Natural killer cell (primary cell): ENCODE data around the gene TLE7. TPM values are rescaled to one million over a fixed set of nuclear protein-coding genes. Genes with fewer than 3 reads are reported as not detected.

Source experiments
- ATAC-seq, 3 donors: fragments of 150-1000 bp in 2 of 3; fragments of 200-7000 bp in 1 of 3; cut with Tn5 transposase; 1 replicate in 1 of 3; 2 replicates in 2 of 3; pipeline ENCODE4 v1.10.0; 2021; ENCODE audit warnings: mild to moderate bottlenecking in 2 of 3, moderate library complexity in 2 of 3
- DNase-seq, 2 donors: peaks; one replicate each; pipeline versions ENCODE4 v3.0.0 to v3.0.0-alpha.2; 2013 to 2021; ENCODE audit warnings: mixed read lengths in 1 of 2
- H3K27ac ChIP-seq: one replicate; pipeline ENCODE4 v1.5.1; 2013; ENCODE audit warnings: mild to moderate bottlenecking, low read length
- H3K27me3 ChIP-seq: one replicate; pipeline ENCODE4 v1.6.1; 2013; ENCODE audit warnings: low read length; ENCODE audit not compliant: control insufficient read depth, insufficient read depth
- H3K36me3 ChIP-seq: one replicate; pipeline ENCODE4 v1.6.1; 2013; ENCODE audit warnings: low read length; ENCODE audit not compliant: control insufficient read depth, insufficient read depth
- H3K4me1 ChIP-seq: one replicate; pipeline ENCODE4 v1.6.1; 2013; ENCODE audit warnings: low read length; ENCODE audit not compliant: control insufficient read depth, insufficient read depth
- H3K4me3 ChIP-seq: one replicate; pipeline ENCODE4 v1.5.1; 2013; ENCODE audit warnings: low read length
- H3K9me3 ChIP-seq: one replicate; pipeline ENCODE4 v1.6.1; 2013; ENCODE audit warnings: low read length; ENCODE audit not compliant: control insufficient read depth, insufficient read depth
- H3K27ac Mint-ChIP-seq, 2 donors: one replicate each; pipeline ENCODE4 v1.8.0; 2022; ENCODE audit warnings: mild to moderate bottlenecking in 2 of 2, mixed read lengths in 2 of 2, moderate library complexity in 1 of 2
- H3K27me3 Mint-ChIP-seq, 2 donors: one replicate each; pipeline ENCODE4 v1.8.0; 2022; ENCODE audit warnings: low read depth in 2 of 2, mixed read lengths in 2 of 2
- H3K36me3 Mint-ChIP-seq: one replicate; pipeline ENCODE4 v1.8.0; 2022; ENCODE audit warnings: mixed read lengths
- H3K4me1 Mint-ChIP-seq, 2 donors: one replicate each; pipeline ENCODE4 v1.8.0; 2022; ENCODE audit warnings: mixed read lengths in 2 of 2
- H3K4me3 Mint-ChIP-seq: one replicate; pipeline ENCODE4 v1.8.0; 2022; ENCODE audit warnings: mild to moderate bottlenecking, moderate library complexity, mixed read lengths
- H3K9me3 Mint-ChIP-seq, 2 donors: one replicate each; pipeline ENCODE4 v1.8.0; 2022; ENCODE audit warnings: mixed read lengths in 2 of 2
- CTCF ChIP-seq: fragments of 200-600 bp; IDR thresholded peaks from one replicate; pipeline ENCODE4 v1.8.0; 2022; ENCODE audit warnings: antibody characterized with exemption
- WGBS: methylation state at CpG from one replicate; pipeline ENCODE4 v1.1.7; 2013; ENCODE audit warnings: missing lambda C conversion rate; ENCODE audit not compliant: insufficient coverage; 5-methylcytosine and 5-hydroxymethylcytosine counted together
- intact Hi-C: fragments of 100-400 bp; cut with micrococcal nuclease; formaldehyde crosslinking; loops from one replicate; pipeline ENCODE4 v1.14.2; 2022
- total RNA-seq, 4 donors: library from RNA; stranded (reverse); fragments of 120-200 nt in 1 of 4; gene quantifications; one replicate each; pipeline versions ENCODE4 v1.2.3 to v1.2.4, GENCODE V29; 2013 to 2022

Gene TLE7
- not detected for total RNA-seq
- total RNA-seq (2013) = not detected

- 87% methylated on average over 13 of the region's 13 CpGs for WGBS
- Histone ChIP-seq H3K9me3 (peaks cover 32% of the 10 kb centered on the region), H3K36me3 (no peaks in the 10 kb centered on the region), H3K27me3 (no peaks in the 10 kb centered on the region), H3K4me1 (no peaks in the 10 kb centered on the region), H3K27ac (no peak within 1 kb of the TSS), H3K4me3 (no peak within 1 kb of the TSS)
- peaks cover 7 to 11% of the 10 kb centered on the region in 2 donors for H3K27me3 Mint-ChIP-seq
- H3K27ac Mint-ChIP-seq = no peak within 1 kb of the TSS
- no peaks in the 10 kb centered on the region for H3K36me3 Mint-ChIP-seq
- no peak for DNase-seq
- intact Hi-C loops = no loop called here
- no peak for TF ChIP-seq CTCF
- no peak within 1 kb of the TSS for H3K4me3 Mint-ChIP-seq
- no peak for ATAC-seq
- peaks cover 0 to 5% of the 10 kb centered on the region in 2 donors for H3K4me1 Mint-ChIP-seq
- H3K9me3 Mint-ChIP-seq = peaks cover 5% of the 10 kb centered on the region in 2 donors
Observed at GRCh38 chr16:71442051-71442440, at the start of gene TLE7. TLE7 (minus strand) TSS chr16:71442054; CDS start chr16:71433324, 8,730 bp downstream.

- Mint-ChIP-seq H3K4me3 (no peak overlapping the region), H3K36me3 (no peaks in the 10 kb centered on the region), H3K9me3 (no peaks in the 10 kb centered on the region), H3K4me1 (no peaks in the 10 kb centered on the region), H3K27me3 (peaks cover 6 to 7% of the 10 kb centered on the region in 2 donors), H3K27ac (no peak overlapping the region)
- no peak overlapping the region for H3K27ac ChIP-seq
- H3K27me3 ChIP-seq = no peaks in the 10 kb centered on the region
- 86% methylated on average over 2 of the region's 3 CpGs for WGBS
- no peak for DNase-seq
- TF ChIP-seq CTCF = no peak
- no peak for ATAC-seq
- intact Hi-C loops = no loop called here
- no peaks in the 10 kb centered on the region for H3K36me3 ChIP-seq
- no peaks in the 10 kb centered on the region for H3K4me1 ChIP-seq
- H3K9me3 ChIP-seq = no peaks in the 10 kb centered on the region
- no peak overlapping the region for H3K4me3 ChIP-seq
Observed at GRCh38 chr16:71491054-71491453, 49.2 kb upstream of the TLE7 start.

- no peaks in the 10 kb centered on the region for H3K4me1 ChIP-seq
- no peaks in the 10 kb centered on the region for H3K27me3 ChIP-seq
- ATAC-seq = peak in 1 of 3 donors; percentile 3
- H3K9me3 ChIP-seq = no peaks in the 10 kb centered on the region
- H3K27ac Mint-ChIP-seq = no peak overlapping the region
- H3K4me3 Mint-ChIP-seq = no peak overlapping the region
- no peak overlapping the region for H3K4me3 ChIP-seq
- intact Hi-C loops = no loop called here
- no peaks in the 10 kb centered on the region for H3K36me3 ChIP-seq
- no peak for DNase-seq
- no peaks in the 10 kb centered on the region for H3K36me3 Mint-ChIP-seq
- H3K27ac ChIP-seq = no peak overlapping the region
- H3K4me1 Mint-ChIP-seq = no peaks in the 10 kb centered on the region
- H3K27me3 Mint-ChIP-seq = peaks cover 6 to 7% of the 10 kb centered on the region in 2 donors
- no peaks in the 10 kb centered on the region for H3K9me3 Mint-ChIP-seq
- no peak for TF ChIP-seq CTCF
Observed at GRCh38 chr16:71490361-71490760, 48.5 kb upstream of the TLE7 start.

- no peak for ATAC-seq
- H3K36me3 ChIP-seq = no peaks in the 10 kb centered on the region
- peaks cover 3% of the 10 kb centered on the region for H3K4me1 ChIP-seq
- Mint-ChIP-seq H3K27ac (no peak within 1 kb of the TSS), H3K36me3 (no peaks in the 10 kb centered on the region), H3K9me3 (no peaks in the 10 kb centered on the region), H3K4me1 (peaks cover 0 to 7% of the 10 kb centered on the region in 2 donors), H3K4me3 (no peak within 1 kb of the TSS), H3K27me3 (peaks cover 4 to 7% of the 10 kb centered on the region in 2 donors)
- no peak within 1 kb of the TSS for H3K4me3 ChIP-seq
- no peak within 1 kb of the TSS for H3K27ac ChIP-seq
- no peaks in the 10 kb centered on the region for H3K9me3 ChIP-seq
- 95% methylated on average over 22 of the region's 22 CpGs for WGBS
- H3K27me3 ChIP-seq = no peaks in the 10 kb centered on the region
- intact Hi-C loops = no loop called here
- DNase-seq = no peak
- TF ChIP-seq CTCF = no peak
Observed at GRCh38 chr16:71489122-71489521, 47.3 kb upstream of the TLE7 start, which contains the start of gene ZNF19. ZNF19 (minus strand) TSS chr16:71489324; CDS start chr16:71482114, 7,210 bp downstream.
